Measurements from ENCODE around the gene PLCD1. TPM values are rescaled to one million over a fixed set of nuclear protein-coding genes. Genes with fewer than 3 reads are reported as not detected.

PLCD1 gene
- total RNA-seq, 1 donor from 2014 or later: 28.7 TPM

GRCh38 chr3:38040401-38040800 is 11.0 kb upstream of the PLCD1 start:
- no peak for TF ChIP-seq CTCF (conservative IDR thresholded peaks at IDR 0.05)
- Mint-ChIP-seq H3K27me3 (peaks cover 38% of the 10 kb centered on the region), H3K36me3 (peaks cover 5% of the 10 kb centered on the region), H3K4me3 (peak overlapping the region; percentile 82), H3K9me3 (peaks cover 5% of the 10 kb centered on the region), H3K27ac (peak overlapping the region; percentile 82), H3K4me1 (ENCODE audit: unreplicated experiment) (peaks cover 21% of the 10 kb centered on the region)
- no peak for DNase-seq (ENCODE audit: extremely low spot score, unreplicated experiment)

GRCh38 chr3:38039899-38040261 is 10.4 kb upstream of the PLCD1 start:
- H3K36me3 Mint-ChIP-seq: peaks cover 5% of the 10 kb centered on the region
- peak; percentile 24 for TF ChIP-seq CTCF (conservative IDR thresholded peaks at IDR 0.05)
- peak overlapping the region; percentile 82 for H3K27ac Mint-ChIP-seq
- H3K9me3 Mint-ChIP-seq: peaks cover 5% of the 10 kb centered on the region
- DNase-seq (ENCODE audit: extremely low spot score, unreplicated experiment): no peak
- H3K4me3 Mint-ChIP-seq: peak overlapping the region; percentile 82
- H3K27me3 Mint-ChIP-seq: peaks cover 38% of the 10 kb centered on the region
- H3K4me1 Mint-ChIP-seq (ENCODE audit: unreplicated experiment): peaks cover 21% of the 10 kb centered on the region

GRCh38 chr3:38039101-38039898 is 9.9 kb upstream of the PLCD1 start, which contains the start of gene DLEC1:
DLEC1 (plus strand) TSS chr3:38039208; CDS start chr3:38039226, 18 bp downstream.
- Mint-ChIP-seq H3K4me3 (peak within 1 kb of the TSS; percentile 82), H3K27me3 (peaks cover 35% of the 10 kb centered on the region)
- no peak for DNase-seq (ENCODE audit: extremely low spot score, unreplicated experiment)

GRCh38 chr3:38038447-38038911 is 9.0 kb upstream of the PLCD1 start:
- Mint-ChIP-seq H3K36me3 (peaks cover 5% of the 10 kb centered on the region), H3K4me3 (peak overlapping the region; percentile 82), H3K27ac (peak overlapping the region; percentile 82), H3K9me3 (peaks cover 5% of the 10 kb centered on the region), H3K4me1 (ENCODE audit: unreplicated experiment) (peaks cover 23% of the 10 kb centered on the region), H3K27me3 (peaks cover 35% of the 10 kb centered on the region)
- no peak for TF ChIP-seq CTCF (conservative IDR thresholded peaks at IDR 0.05)
- DNase-seq (ENCODE audit: extremely low spot score, unreplicated experiment): no peak

More at GRCh38 chr3:38039101-38039898, 9.9 kb upstream of the PLCD1 start, which contains the start of gene DLEC1:
- no peak for TF ChIP-seq CTCF (conservative IDR thresholded peaks at IDR 0.05)
- Mint-ChIP-seq H3K4me1 (ENCODE audit: unreplicated experiment) (peaks cover 21% of the 10 kb centered on the region), H3K9me3 (peaks cover 5% of the 10 kb centered on the region), H3K36me3 (peaks cover 5% of the 10 kb centered on the region), H3K27ac (peak within 1 kb of the TSS; percentile 82)

- peaks cover 5% of the 10 kb centered on the region for H3K9me3 Mint-ChIP-seq
- peak overlapping the region; percentile 16 for H3K27ac Mint-ChIP-seq
- no peak for TF ChIP-seq CTCF (conservative IDR thresholded peaks at IDR 0.05)
- peaks cover 25% of the 10 kb centered on the region for H3K4me1 Mint-ChIP-seq (ENCODE audit: unreplicated experiment)
- H3K4me3 Mint-ChIP-seq: no peak overlapping the region
- H3K27me3 Mint-ChIP-seq: peaks cover 32% of the 10 kb centered on the region
- no peak for DNase-seq (ENCODE audit: extremely low spot score, unreplicated experiment)
- H3K36me3 Mint-ChIP-seq: peaks cover 5% of the 10 kb centered on the region
Observed at GRCh38 chr3:38036906-38037305, 7.5 kb upstream of the PLCD1 start.

Data from type B pancreatic cell (in vitro differentiated cells).